H4 (cell line): ENCODE results near the gene MAP2K1. TPM values are rescaled to one million over a fixed set of nuclear protein-coding genes. Genes with fewer than 3 reads are reported as not detected.
A peak's percentile ranks its signal among the peaks of the same experiment; 100 is the strongest.

Experiments
- DNase-seq: peaks from one replicate; pipeline ENCODE4 v3.0.0-alpha.2; 2015; ENCODE audit warnings: low spot score
- total RNA-seq: library from RNA; depleted of rRNA; stranded (reverse); fragments of >200 nt; shearing (Covaris generic); gene quantifications from 2 replicates; pipeline ENCODE4 v1.2.3, GENCODE V29; 2014; rRNA removed

MAP2K1 gene
- total RNA-seq, 1 experiment from 2014 or later = 27.7 TPM

DNA sequence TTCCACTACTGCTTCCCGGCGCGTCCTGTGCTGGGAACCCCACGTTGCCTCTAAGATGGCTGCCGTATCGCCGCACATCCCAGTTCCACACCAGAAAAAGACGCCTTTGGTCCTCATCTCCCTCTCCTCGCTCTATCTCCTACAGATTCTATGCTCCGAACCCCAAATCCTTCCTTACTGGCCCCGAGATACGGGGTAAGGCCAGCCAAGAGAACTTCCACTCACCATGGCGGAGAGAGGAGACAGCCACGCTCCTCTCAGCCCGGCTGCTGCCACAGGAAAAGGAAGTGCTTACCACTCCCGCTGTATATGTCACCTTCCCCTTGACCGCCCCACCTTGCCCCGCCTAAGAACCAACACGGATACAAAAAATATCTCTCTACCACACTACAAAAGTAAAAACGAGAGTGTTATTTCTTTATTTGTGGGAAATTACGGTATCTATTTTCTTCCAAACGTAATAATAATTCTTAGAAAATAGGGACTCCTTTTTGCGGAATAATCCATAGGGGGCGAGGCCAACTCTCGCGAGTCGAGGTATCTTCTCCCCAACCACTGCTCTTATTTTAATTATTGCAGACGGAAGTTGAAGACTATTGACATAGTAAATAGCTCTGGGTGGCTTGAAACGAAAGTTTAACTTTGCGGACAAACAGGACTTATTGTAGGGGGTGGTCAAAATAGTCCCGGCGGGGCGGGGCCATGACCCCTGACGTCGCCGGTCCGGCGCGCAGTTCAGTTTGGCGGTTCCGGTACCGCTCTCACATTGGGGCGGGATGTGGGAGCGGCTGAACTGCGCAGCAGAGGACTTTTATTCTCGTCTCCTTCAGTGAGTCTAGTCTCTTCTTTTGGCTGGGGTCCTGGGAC is 118.1 kb downstream of the MAP2K1 start, which contains the start of the genes RPL4 and ZWILCH:
TSS of gene RPL4 (minus strand) at position 293 of the 867 bp plus-strand sequence. CDS start at position 228, 65 bp downstream.
TSS of gene ZWILCH (plus strand) at position 764 of the 867 bp plus-strand sequence. CDS start at position 777, 13 bp downstream.
- DNase-seq = peak; percentile 84

GRCh38 chr15:66505430-66505811 is 118.7 kb downstream of the MAP2K1 start:
- DNase-seq = peak; percentile 16

DNA sequence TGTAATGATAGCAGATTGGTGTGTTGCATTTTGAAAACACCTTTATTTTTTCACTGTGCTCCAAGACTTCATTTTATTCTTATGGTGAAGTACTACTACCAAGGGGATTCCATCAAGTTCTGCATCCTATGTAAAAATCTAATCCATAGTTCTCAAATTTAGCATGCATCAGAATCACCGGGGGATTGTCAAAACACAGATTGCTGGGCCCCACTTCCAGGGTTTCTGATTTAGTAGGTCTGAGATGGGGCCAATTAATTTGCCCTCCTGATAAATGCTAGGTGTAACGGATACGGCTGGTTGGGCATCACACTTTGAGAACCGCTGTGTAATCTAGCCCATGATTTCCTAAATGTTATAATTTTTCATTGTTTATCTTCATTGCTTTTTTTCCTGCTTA is 119.1 kb downstream of the MAP2K1 start:
- DNase-seq = no peak

GRCh38 chr15:66508293-66508883 is 121.7 kb downstream of the MAP2K1 start:
- DNase-seq = no peak

DNA sequence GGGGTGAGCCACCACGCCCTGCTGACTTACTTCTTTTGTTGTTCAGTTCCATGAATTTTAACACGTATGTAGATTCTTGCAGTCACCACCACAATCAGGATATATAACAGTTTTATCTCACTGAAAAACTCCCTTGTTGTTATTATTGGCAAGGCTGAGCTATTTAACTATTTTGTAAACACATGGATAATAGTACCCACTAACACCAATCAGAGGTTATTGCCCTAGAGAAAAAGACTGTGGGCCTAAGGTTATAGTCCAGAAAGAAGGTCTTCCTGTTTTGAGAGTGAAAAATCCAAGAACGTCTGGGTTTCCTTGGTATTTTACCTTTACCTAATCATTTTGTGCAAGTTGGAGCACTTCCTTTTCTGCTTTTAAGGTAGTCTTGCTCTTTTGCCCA is 127.9 kb downstream of the MAP2K1 start:
- DNase-seq = no peak

- no peak for DNase-seq
Observed at GRCh38 chr15:66515901-66516322, 129.2 kb downstream of the MAP2K1 start.

- no peak for DNase-seq
Observed at GRCh38 chr15:66523926-66524325, 137.2 kb downstream of the MAP2K1 start.

DNA sequence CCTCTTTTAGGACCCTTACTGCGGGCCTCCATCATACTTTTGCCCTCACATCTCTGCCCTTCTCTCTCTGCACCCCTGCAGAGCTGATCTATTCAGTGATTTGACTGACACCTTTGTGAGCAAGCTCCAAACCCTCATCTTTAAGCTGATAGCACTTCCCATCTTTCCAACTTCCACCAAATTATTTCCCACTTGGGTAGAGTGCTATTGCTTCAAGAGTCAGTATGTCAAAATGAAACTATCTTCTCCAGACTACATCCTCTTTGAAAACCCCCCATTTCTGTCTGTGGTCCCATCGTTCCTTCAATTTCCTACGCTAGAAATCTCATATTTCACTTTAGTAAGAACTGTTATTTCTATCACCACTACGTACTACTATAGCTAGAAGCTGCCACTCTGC is 138.1 kb downstream of the MAP2K1 start:
- DNase-seq = no peak

- DNase-seq = no peak
Observed at GRCh38 chr15:66535056-66535455, 148.3 kb downstream of the MAP2K1 start.

Other genes with a start within 250 kb of the MAP2K1 start
- gene MEGF11, start 133.2 kb upstream of the MAP2K1 start, total RNA-seq = 0.02 TPM in 1 of 2 replicates, not detected in the other
- gene DIS3L, start 93.3 kb upstream of the MAP2K1 start, total RNA-seq = 21.1 and 21.3 TPM in 2 replicates
- 22.2 and 24.3 TPM in 2 replicates for gene TIPIN, start 30.2 kb upstream of the MAP2K1 start, total RNA-seq
- gene SNAPC5, start 110.8 kb downstream of the MAP2K1 start, total RNA-seq = 55.8 and 70.0 TPM in 2 replicates
- 5,755 and 6,049 TPM in 2 replicates for gene RPL4, start 117.9 kb downstream of the MAP2K1 start, total RNA-seq
- gene ZWILCH, start 118.4 kb downstream of the MAP2K1 start, total RNA-seq = 23.7 and 30.9 TPM in 2 replicates
- gene LCTL, start 179.1 kb downstream of the MAP2K1 start, total RNA-seq = 0.06 and 0.10 TPM in 2 replicates